Measurements from ENCODE around the gene CNNM1.

- TF ChIP-seq POLR2A (IDR thresholded peaks at IDR 0.05): peak; percentile 66 to 95 (median 88)
- no peak for TF ChIP-seq CTCF (IDR thresholded peaks at IDR 0.05)
These were observed 101.5 kb downstream of the CNNM1 start, which contains the start of gene GOT1 for GRCh38 chr10:99430451-99431189.
